Dermis blood vessel endothelial cell (primary cell): ENCODE data around the gene THSD7B. TPM values are rescaled to one million over a fixed set of nuclear protein-coding genes. Genes with fewer than 3 reads are reported as not detected.
"Not testable (repeated sequence)": the region's sequence is repeated elsewhere in the genome, so short reads cannot be mapped to it uniquely, and the experiment has no call there.

Experiments used
- DNase-seq: peaks from one replicate; pipeline ENCODE4 v3.0.0; 2010
- total RNA-seq: library from RNA; depleted of rRNA; stranded (reverse); fragments of >200 nt; gene quantifications from 2 replicates; pipeline ENCODE4 v1.2.3, GENCODE V29; 2014

THSD7B gene
- total RNA-seq, 1 donor from 2014 or later = under 0.01 TPM

GRCh38 chr2:137050949-137051348, 285.6 kb downstream of the THSD7B start:
- DNase-seq = no peak

- no peak for DNase-seq
These were observed 286.5 kb downstream of the THSD7B start for GRCh38 chr2:137051778-137052398.

GRCh38 chr2:137056704-137057103, 291.4 kb downstream of the THSD7B start:
- no peak for DNase-seq

DNA sequence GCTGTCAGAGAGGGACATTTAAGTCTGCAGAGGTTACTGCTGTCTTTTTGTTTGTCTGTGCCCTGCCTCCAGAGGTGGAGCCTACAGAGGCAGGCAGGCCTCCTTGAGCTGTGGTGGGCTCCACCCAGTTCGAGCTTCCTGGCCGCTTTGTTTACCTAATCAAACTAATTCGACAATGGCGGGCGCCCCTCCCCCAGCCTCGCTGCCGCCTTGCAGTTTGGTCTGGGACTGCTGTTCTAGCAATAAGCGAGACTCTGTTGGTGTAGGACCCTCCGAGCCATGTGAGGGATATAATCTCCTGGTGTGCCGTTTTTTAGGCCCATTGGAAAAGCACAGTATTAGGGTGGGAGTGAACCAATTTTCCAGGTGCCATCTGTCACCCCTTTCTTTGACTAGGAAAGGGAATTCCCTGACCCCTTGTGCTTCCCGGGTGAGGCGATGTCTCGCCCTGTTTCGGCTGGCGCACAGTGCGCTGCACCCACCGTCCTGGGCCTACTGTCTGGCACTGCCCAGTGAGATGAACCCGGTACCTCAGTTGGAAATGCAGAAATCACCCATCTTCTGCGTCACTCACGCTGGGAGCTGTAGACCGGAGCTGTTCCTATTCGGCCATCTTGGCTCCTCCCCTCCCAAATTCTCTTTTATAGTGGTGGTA, 310.9 kb downstream of the THSD7B start:
- not testable (repeated sequence) for DNase-seq

- no peak for DNase-seq
These were observed 326.4 kb downstream of the THSD7B start for GRCh38 chr2:137091704-137092103.

DNA sequence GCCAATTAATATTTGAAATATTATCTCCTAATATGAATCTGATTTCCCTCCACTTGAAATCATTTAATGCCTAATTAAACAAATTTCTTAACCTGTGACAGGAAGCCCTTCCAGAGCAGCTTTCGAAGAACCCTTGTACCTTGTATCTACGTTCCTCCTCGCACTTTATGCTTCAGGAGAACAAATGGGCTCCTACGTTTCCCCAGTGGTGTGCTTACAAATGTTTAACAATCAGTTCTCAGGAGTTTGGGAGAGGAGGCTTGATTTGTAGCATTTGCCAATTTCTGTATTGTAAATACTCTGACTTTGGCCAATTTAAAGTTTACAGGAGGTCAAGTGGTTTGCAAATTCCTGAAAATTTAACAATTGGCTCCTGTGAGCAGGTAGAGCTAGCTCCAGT, 327.8 kb downstream of the THSD7B start:
- no peak for DNase-seq

GRCh38 chr2:137096187-137096586, 330.8 kb downstream of the THSD7B start:
- DNase-seq = no peak

GRCh38 chr2:137096693-137097092, 331.3 kb downstream of the THSD7B start:
- no peak for DNase-seq

GRCh38 chr2:137101814-137102213, 336.5 kb downstream of the THSD7B start:
- DNase-seq = not testable (repeated sequence)

GRCh38 chr2:137107904-137108303, 342.6 kb downstream of the THSD7B start:
- DNase-seq = no peak

- no peak for DNase-seq
These were observed 346.6 kb downstream of the THSD7B start for GRCh38 chr2:137111896-137112295.

- DNase-seq = no peak
These were observed 349.9 kb downstream of the THSD7B start for GRCh38 chr2:137115081-137115794.

DNA sequence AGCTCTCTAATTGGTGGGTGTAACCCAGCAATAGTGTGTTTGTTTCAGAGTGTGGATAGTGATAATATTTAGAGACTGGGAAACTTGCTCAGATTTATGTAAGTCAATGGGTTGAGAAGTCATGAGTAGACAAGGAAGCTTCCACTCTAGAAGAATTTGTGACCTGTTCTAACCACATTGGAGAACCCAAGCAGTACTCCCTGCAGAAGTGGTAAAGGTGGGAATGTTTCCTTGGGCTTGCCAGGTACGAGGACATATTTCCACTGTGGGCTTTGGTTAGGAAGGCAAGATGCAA, 350.4 kb downstream of the THSD7B start:
- no peak for DNase-seq

DNA sequence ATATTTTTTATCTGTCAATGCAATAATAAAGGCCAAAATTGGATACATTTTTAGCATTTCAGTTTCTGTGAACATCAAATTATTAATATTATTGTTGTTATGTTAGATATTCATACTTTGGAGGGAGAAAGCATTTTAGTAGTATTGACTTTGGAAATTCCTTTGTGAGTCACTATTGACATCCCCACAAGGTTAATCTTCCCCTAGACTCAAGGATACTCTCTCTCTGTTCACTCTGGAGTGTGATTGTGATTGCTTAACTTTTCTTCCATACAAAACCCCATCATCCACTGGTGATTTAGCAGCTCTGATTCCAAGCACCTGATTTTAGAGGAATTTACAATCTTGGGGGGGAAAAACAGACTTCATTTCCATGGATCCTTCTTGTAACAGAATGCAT, 352.0 kb downstream of the THSD7B start:
- no peak for DNase-seq

DNA sequence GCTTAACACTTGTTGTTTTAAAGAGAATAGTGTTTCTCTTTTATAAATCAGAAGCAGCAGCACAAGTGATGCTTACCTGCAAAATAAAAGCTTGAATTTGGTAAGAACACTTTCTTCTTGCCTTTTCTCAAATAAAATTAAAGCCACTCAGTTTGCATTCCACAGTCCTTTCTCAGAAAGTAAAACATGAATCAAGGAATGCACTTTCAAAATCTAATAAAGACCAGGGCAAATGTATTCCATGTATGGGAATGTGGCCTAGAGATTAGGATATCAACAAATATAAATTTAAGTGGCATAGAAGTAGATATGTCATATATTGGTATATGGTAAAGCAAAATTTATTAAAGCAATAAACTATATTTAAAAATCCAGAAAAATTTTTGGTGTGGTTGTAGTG, 352.8 kb downstream of the THSD7B start:
- DNase-seq = no peak

GRCh38 chr2:137123226-137123625, 357.9 kb downstream of the THSD7B start:
- no peak for DNase-seq

DNA sequence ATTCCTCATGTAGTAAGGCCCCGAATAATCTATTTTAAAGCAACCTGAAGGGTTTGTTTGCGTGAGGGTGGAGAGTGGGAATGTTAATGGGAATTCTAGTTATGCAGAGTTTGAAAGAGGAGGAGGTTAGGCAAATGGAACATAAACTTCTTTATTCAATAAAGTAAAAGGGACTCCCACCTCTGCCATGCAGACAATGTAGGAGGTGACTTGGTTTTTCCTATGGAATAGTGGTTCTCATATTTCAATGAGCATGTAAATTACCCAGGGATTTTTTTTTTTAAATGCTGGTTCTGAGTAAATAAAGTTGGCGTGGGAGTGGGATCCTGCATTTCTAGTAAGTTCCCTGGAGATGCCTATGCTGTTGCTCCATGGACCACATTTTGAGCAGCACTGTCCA, 367.9 kb downstream of the THSD7B start:
- no peak for DNase-seq

- DNase-seq = no peak
These were observed 372.9 kb downstream of the THSD7B start for GRCh38 chr2:137138263-137138662.

GRCh38 chr2:137151731-137152130, 386.4 kb downstream of the THSD7B start:
- DNase-seq = no peak

- no peak for DNase-seq
These were observed 389.6 kb downstream of the THSD7B start for GRCh38 chr2:137154946-137155345.

- DNase-seq = no peak
These were observed 390.2 kb downstream of the THSD7B start for GRCh38 chr2:137155356-137156104.

DNA sequence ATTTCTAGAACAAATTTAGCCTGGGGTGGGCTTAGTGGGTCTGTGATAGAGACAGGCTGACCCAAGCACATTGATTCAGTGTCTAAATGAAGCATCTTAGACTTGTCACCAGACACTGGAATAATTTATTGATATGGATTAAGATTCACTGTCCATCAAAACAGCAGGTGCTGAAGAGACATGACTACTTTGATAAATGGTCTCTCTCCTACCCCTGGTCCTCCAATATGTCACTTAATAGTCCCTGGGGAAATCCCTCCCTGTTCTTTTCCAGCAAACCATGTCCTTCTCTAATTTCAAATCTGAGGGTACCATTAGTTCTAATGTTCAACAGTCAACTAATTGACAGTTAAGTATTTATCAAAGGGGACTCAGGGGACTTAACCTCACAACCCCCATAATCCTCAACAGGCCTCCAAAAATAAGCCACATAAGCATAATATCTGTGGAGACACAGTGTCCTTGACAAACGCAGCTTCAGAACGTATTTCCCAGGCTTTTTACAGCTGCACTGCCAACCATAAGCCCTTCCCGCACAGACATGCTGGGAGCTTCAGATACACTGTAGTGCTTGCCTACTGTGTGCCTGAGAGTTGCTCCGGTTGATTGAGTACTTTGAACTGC, 391.0 kb downstream of the THSD7B start:
- no peak for DNase-seq

- DNase-seq = no peak
These were observed 392.5 kb downstream of the THSD7B start for GRCh38 chr2:137157851-137158250.
